Breast epithelium (tissue), 4 donors: Measurements from ENCODE around the gene TRAM1L1. TPM values are rescaled to one million over a fixed set of nuclear protein-coding genes. Genes with fewer than 3 reads are reported as not detected.

Experiments used
- DNase-seq, 2 donors: peaks; one replicate each; pipeline ENCODE4 v3.0.0-alpha.2; 2019; ENCODE audit warnings: low spot score in 2 of 2
- H3K27ac ChIP-seq, 2 donors: fragments of 200-600 bp; sonication (generic) in 1 of 2; one replicate each; pipeline ENCODE4 v1.5.1; 2016 to 2019; ENCODE audit warnings: mild to moderate bottlenecking in 1 of 2
- H3K27me3 ChIP-seq, 2 donors: fragments of 200-600 bp; sonication (generic) in 1 of 2; one replicate each; pipeline versions ENCODE4 v1.5.1 to v1.6.0; 2017 to 2019; ENCODE audit warnings: control low read depth in 1 of 2, mild to moderate bottlenecking in 1 of 2
- H3K36me3 ChIP-seq: fragments of 200-600 bp; one replicate; pipeline ENCODE4 v1.5.1; 2019
- H3K4me1 ChIP-seq, 2 donors: fragments of 200-600 bp; sonication (generic); one replicate each; pipeline ENCODE4 v1.5.1; 2016 to 2019; ENCODE audit warnings: control low read depth in 1 of 2
- H3K4me3 ChIP-seq, 3 donors: fragments of 200-600 bp; sonication (generic); 1 replicate in 2 of 3; 2 replicates in 1 of 3; pipeline ENCODE4 v1.5.1; 2016 to 2019; ENCODE audit warnings: mild to moderate bottlenecking in 3 of 3, moderate library complexity in 2 of 3
- H3K9me3 ChIP-seq, 2 donors: fragments of 200-600 bp; sonication (generic) in 1 of 2; one replicate each; pipeline ENCODE4 v1.5.1; 2016 to 2019; ENCODE audit warnings: control low read depth in 1 of 2
- POLR2A ChIP-seq: fragments of 450-650 bp; IDR thresholded peaks from one replicate; pipeline ENCODE4 v1.6.1; 2016; ENCODE audit warnings: antibody characterized with exemption, mild to moderate bottlenecking, moderate library complexity
- POLR2AphosphoS5 ChIP-seq, 3 donors: sonication (generic); formaldehyde crosslinking; IDR thresholded peaks; one replicate each; pipeline ENCODE4 v1.6.1; 2017; ENCODE audit warnings: antibody characterized with exemption in 3 of 3
- intact Hi-C: fragments of 100-400 bp; cut with DNase I; formaldehyde crosslinking; loops from one replicate; pipeline ENCODE4 v1.15.1; 2023; ENCODE audit warnings: low total_unique reads
- total RNA-seq, 3 donors: library from RNA; depleted of rRNA; stranded (reverse); fragments of >200 nt; gene quantifications; one replicate each; pipeline ENCODE4 v1.1.0, GENCODE V29; 2016
- TF ChIP-seq, protein P1 (sequence below), 3 donors: fragments of 450-650 bp; IDR thresholded peaks; one replicate each; pipeline ENCODE4 v1.5.1; 2016 to 2017; ENCODE audit warnings: antibody characterized with exemption in 3 of 3, mild to moderate bottlenecking in 3 of 3, moderate library complexity in 3 of 3

TRAM1L1 gene
- total RNA-seq = 1 to 10 TPM; 1.4 to 3.1 (median 2.6) TPM

- DNase-seq = peak in 1 of 2 donors; percentile 62
- Histone ChIP-seq H3K4me3 (peak within 1 kb of the TSS; percentile 57 to 83 (median 66)), H3K9me3 (no peaks in the 10 kb centered on the region), H3K36me3 (no peaks in the 10 kb centered on the region), H3K4me1 (no peaks in the 10 kb centered on the region), H3K27ac (peak within 1 kb of the TSS; percentile 61 to 77), H3K27me3 (no peaks in the 10 kb centered on the region)
- intact Hi-C loops = no loop called here
- TF ChIP-seq, protein P1, sequence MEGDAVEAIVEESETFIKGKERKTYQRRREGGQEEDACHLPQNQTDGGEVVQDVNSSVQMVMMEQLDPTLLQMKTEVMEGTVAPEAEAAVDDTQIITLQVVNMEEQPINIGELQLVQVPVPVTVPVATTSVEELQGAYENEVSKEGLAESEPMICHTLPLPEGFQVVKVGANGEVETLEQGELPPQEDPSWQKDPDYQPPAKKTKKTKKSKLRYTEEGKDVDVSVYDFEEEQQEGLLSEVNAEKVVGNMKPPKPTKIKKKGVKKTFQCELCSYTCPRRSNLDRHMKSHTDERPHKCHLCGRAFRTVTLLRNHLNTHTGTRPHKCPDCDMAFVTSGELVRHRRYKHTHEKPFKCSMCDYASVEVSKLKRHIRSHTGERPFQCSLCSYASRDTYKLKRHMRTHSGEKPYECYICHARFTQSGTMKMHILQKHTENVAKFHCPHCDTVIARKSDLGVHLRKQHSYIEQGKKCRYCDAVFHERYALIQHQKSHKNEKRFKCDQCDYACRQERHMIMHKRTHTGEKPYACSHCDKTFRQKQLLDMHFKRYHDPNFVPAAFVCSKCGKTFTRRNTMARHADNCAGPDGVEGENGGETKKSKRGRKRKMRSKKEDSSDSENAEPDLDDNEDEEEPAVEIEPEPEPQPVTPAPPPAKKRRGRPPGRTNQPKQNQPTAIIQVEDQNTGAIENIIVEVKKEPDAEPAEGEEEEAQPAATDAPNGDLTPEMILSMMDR (IDR thresholded peaks at IDR 0.05) = no peak
- no peak for TF ChIP-seq POLR2AphosphoS5 (IDR thresholded peaks at IDR 0.05)
- TF ChIP-seq POLR2A = no peak
Measured at GRCh38 chr4:117084866-117085701, at the start of gene TRAM1L1. Gene TRAM1L1 (minus strand): TSS chr4:117085576. CDS start chr4:117085393, 183 bp downstream.

DNA sequence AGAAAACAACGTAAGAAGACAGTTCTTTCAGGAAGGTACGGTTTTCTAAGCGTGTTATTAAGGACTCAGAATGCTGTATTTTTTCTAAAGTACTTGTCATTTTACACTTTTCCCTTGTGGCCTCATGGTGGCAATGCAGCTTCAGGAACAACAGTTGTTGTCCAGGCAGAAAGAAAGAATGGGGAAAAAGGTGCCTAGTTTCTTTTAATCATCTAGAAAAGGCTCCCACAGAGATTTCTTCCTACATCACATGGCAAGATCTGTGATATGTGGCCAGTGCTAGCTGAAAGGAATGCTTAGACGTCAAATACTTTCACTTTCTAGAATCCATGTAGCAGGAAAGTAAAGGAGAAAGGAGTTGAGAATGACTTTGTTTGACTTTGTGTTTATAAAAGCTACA is 49.0 kb upstream of the TRAM1L1 start:
- H3K36me3 ChIP-seq = no peaks in the 10 kb centered on the region
- intact Hi-C loops = no loop called here
- H3K4me3 ChIP-seq = no peak overlapping the region
- H3K27me3 ChIP-seq = no peaks in the 10 kb centered on the region
- no peak for DNase-seq
- H3K27ac ChIP-seq = no peak overlapping the region
- no peaks in the 10 kb centered on the region for H3K4me1 ChIP-seq
- TF ChIP-seq, protein P1 (IDR thresholded peaks at IDR 0.05) = peak; percentile 13 to 42 (median 31)
- TF ChIP-seq POLR2A = no peak
- no peak for TF ChIP-seq POLR2AphosphoS5 (IDR thresholded peaks at IDR 0.05)
- H3K9me3 ChIP-seq = peaks cover 4 to 8% of the 10 kb centered on the region in 2 donors

DNA sequence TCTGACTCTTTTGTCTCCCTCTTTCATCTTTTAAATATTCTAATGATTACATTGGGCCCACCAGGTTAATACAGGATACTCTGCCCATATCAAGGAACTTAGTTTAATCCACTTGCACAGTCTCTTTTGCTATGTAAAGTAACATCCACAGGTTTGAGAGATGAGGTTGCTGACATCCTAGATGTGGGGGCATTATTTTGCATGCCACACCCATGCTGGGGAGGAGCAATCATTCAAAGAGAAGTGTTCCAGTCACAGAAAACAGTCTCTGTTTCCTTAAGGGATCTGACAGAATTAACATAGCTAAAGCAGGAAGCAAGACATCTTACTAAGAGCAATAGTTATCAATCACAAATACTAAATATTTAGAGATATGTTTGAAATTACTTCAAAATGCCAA is 11.5 kb upstream of the TRAM1L1 start:
- no peak for DNase-seq
- Histone ChIP-seq H3K27me3 (no peaks in the 10 kb centered on the region), H3K4me1 (no peaks in the 10 kb centered on the region), H3K4me3 (no peak overlapping the region), H3K9me3 (no peaks in the 10 kb centered on the region), H3K27ac (no peak overlapping the region), H3K36me3 (no peaks in the 10 kb centered on the region)
- TF ChIP-seq, protein P1 (IDR thresholded peaks at IDR 0.05) = no peak
- TF ChIP-seq POLR2A (no peak), POLR2AphosphoS5 (IDR thresholded peaks at IDR 0.05) (no peak)
- intact Hi-C loops = no loop called here

GRCh38 chr4:117096462-117096861 is 11.1 kb upstream of the TRAM1L1 start:
- Histone ChIP-seq H3K9me3 (no peaks in the 10 kb centered on the region), H3K4me1 (no peaks in the 10 kb centered on the region), H3K27me3 (no peaks in the 10 kb centered on the region), H3K27ac (no peak overlapping the region), H3K36me3 (no peaks in the 10 kb centered on the region), H3K4me3 (no peak overlapping the region)
- intact Hi-C loops = no loop called here
- TF ChIP-seq, protein P1 (IDR thresholded peaks at IDR 0.05) = no peak
- TF ChIP-seq POLR2AphosphoS5 (IDR thresholded peaks at IDR 0.05) (no peak), POLR2A (no peak)
- no peak for DNase-seq

GRCh38 chr4:117093571-117093970 is 8.2 kb upstream of the TRAM1L1 start:
- no peak overlapping the region for H3K27ac ChIP-seq
- H3K9me3 ChIP-seq = no peaks in the 10 kb centered on the region
- no peaks in the 10 kb centered on the region for H3K4me1 ChIP-seq
- H3K36me3 ChIP-seq = no peaks in the 10 kb centered on the region
- intact Hi-C loops = no loop called here
- TF ChIP-seq POLR2AphosphoS5 (IDR thresholded peaks at IDR 0.05) (no peak), POLR2A (no peak)
- TF ChIP-seq, protein P1 (IDR thresholded peaks at IDR 0.05) = no peak
- no peak overlapping the region for H3K4me3 ChIP-seq
- DNase-seq = no peak
- no peaks in the 10 kb centered on the region for H3K27me3 ChIP-seq
